Measurements from ENCODE around the gene SYTL2.

The SYTL2 gene

GRCh38 chr11:85726381-85726780 lies 84.6 kb downstream of the SYTL2 start:
- Histone ChIP-seq H3K36me3 (ENCODE audit: control insufficient read depth, insufficient read depth, low read length) (no peaks in the 10 kb centered on the region), H3K9ac (ENCODE audit: low read length) (no peak overlapping the region), H3K4me1 (ENCODE audit: control insufficient read depth, insufficient read depth, low read length) (peaks cover 7% of the 10 kb centered on the region), H3K9me3 (ENCODE audit: control insufficient read depth, low read length) (no peaks in the 10 kb centered on the region), H3K4me3 (ENCODE audit: low read length) (no peak overlapping the region), H3K27me3 (ENCODE audit: control insufficient read depth, insufficient read depth, low read length) (no peaks in the 10 kb centered on the region)

- no peaks in the 10 kb centered on the region for H3K36me3 ChIP-seq (ENCODE audit: control insufficient read depth, insufficient read depth, low read length)
- no peaks in the 10 kb centered on the region for H3K9me3 ChIP-seq (ENCODE audit: control insufficient read depth, low read length)
- no peak overlapping the region for H3K9ac ChIP-seq (ENCODE audit: low read length)
- no peaks in the 10 kb centered on the region for H3K27me3 ChIP-seq (ENCODE audit: control insufficient read depth, insufficient read depth, low read length)
- H3K4me1 ChIP-seq (ENCODE audit: control insufficient read depth, insufficient read depth, low read length): peaks cover 7% of the 10 kb centered on the region
- no peak overlapping the region for H3K4me3 ChIP-seq (ENCODE audit: low read length)
Observed at GRCh38 chr11:85725510-85726258, 85.3 kb downstream of the SYTL2 start.

- no peaks in the 10 kb centered on the region for H3K27me3 ChIP-seq (ENCODE audit: control insufficient read depth, insufficient read depth, low read length)
- no peak overlapping the region for H3K4me3 ChIP-seq (ENCODE audit: low read length)
- H3K36me3 ChIP-seq (ENCODE audit: control insufficient read depth, insufficient read depth, low read length): no peaks in the 10 kb centered on the region
- H3K9me3 ChIP-seq (ENCODE audit: control insufficient read depth, low read length): no peaks in the 10 kb centered on the region
- no peak overlapping the region for H3K9ac ChIP-seq (ENCODE audit: low read length)
- H3K4me1 ChIP-seq (ENCODE audit: control insufficient read depth, insufficient read depth, low read length): peaks cover 7% of the 10 kb centered on the region
Observed at GRCh38 chr11:85724748-85725465, 86.0 kb downstream of the SYTL2 start.

- Histone ChIP-seq H3K9ac (ENCODE audit: low read length) (no peak overlapping the region), H3K36me3 (ENCODE audit: control insufficient read depth, insufficient read depth, low read length) (no peaks in the 10 kb centered on the region), H3K4me3 (ENCODE audit: low read length) (no peak overlapping the region), H3K27me3 (ENCODE audit: control insufficient read depth, insufficient read depth, low read length) (no peaks in the 10 kb centered on the region), H3K9me3 (ENCODE audit: control insufficient read depth, low read length) (no peaks in the 10 kb centered on the region), H3K4me1 (ENCODE audit: control insufficient read depth, insufficient read depth, low read length) (peaks cover 7% of the 10 kb centered on the region)
Observed at GRCh38 chr11:85723088-85723487, 87.9 kb downstream of the SYTL2 start.

GRCh38 chr11:85721191-85721590 lies 89.8 kb downstream of the SYTL2 start:
- no peaks in the 10 kb centered on the region for H3K9me3 ChIP-seq (ENCODE audit: control insufficient read depth, low read length)
- H3K27me3 ChIP-seq (ENCODE audit: control insufficient read depth, insufficient read depth, low read length): no peaks in the 10 kb centered on the region
- no peak overlapping the region for H3K4me3 ChIP-seq (ENCODE audit: low read length)
- peaks cover under 1% of the 10 kb centered on the region for H3K4me1 ChIP-seq (ENCODE audit: control insufficient read depth, insufficient read depth, low read length)
- H3K9ac ChIP-seq (ENCODE audit: low read length): no peak overlapping the region
- H3K36me3 ChIP-seq (ENCODE audit: control insufficient read depth, insufficient read depth, low read length): peaks cover 5% of the 10 kb centered on the region

GRCh38 chr11:85718991-85719807 lies 91.7 kb downstream of the SYTL2 start:
- H3K36me3 ChIP-seq (ENCODE audit: control insufficient read depth, insufficient read depth, low read length): peaks cover 5% of the 10 kb centered on the region
- no peaks in the 10 kb centered on the region for H3K9me3 ChIP-seq (ENCODE audit: control insufficient read depth, low read length)
- no peak overlapping the region for H3K9ac ChIP-seq (ENCODE audit: low read length)
- H3K27me3 ChIP-seq (ENCODE audit: control insufficient read depth, insufficient read depth, low read length): no peaks in the 10 kb centered on the region
- no peak overlapping the region for H3K4me3 ChIP-seq (ENCODE audit: low read length)
- H3K4me1 ChIP-seq (ENCODE audit: control insufficient read depth, insufficient read depth, low read length): no peaks in the 10 kb centered on the region

- no peaks in the 10 kb centered on the region for H3K9me3 ChIP-seq (ENCODE audit: control insufficient read depth, low read length)
- no peaks in the 10 kb centered on the region for H3K27me3 ChIP-seq (ENCODE audit: control insufficient read depth, insufficient read depth, low read length)
- peaks cover 5% of the 10 kb centered on the region for H3K36me3 ChIP-seq (ENCODE audit: control insufficient read depth, insufficient read depth, low read length)
- H3K9ac ChIP-seq (ENCODE audit: low read length): no peak overlapping the region
- no peaks in the 10 kb centered on the region for H3K4me1 ChIP-seq (ENCODE audit: control insufficient read depth, insufficient read depth, low read length)
- H3K4me3 ChIP-seq (ENCODE audit: low read length): no peak overlapping the region
Observed at GRCh38 chr11:85718126-85718943, 92.6 kb downstream of the SYTL2 start.

GRCh38 chr11:85717429-85717828 lies 93.5 kb downstream of the SYTL2 start:
- H3K4me1 ChIP-seq (ENCODE audit: control insufficient read depth, insufficient read depth, low read length): no peaks in the 10 kb centered on the region
- no peak overlapping the region for H3K9ac ChIP-seq (ENCODE audit: low read length)
- peaks cover 5% of the 10 kb centered on the region for H3K36me3 ChIP-seq (ENCODE audit: control insufficient read depth, insufficient read depth, low read length)
- no peaks in the 10 kb centered on the region for H3K27me3 ChIP-seq (ENCODE audit: control insufficient read depth, insufficient read depth, low read length)
- no peaks in the 10 kb centered on the region for H3K9me3 ChIP-seq (ENCODE audit: control insufficient read depth, low read length)
- no peak overlapping the region for H3K4me3 ChIP-seq (ENCODE audit: low read length)

GRCh38 chr11:85712953-85713352 lies 98.0 kb downstream of the SYTL2 start:
- H3K36me3 ChIP-seq (ENCODE audit: control insufficient read depth, insufficient read depth, low read length): peaks cover 5% of the 10 kb centered on the region
- H3K9ac ChIP-seq (ENCODE audit: low read length): no peak overlapping the region
- H3K27me3 ChIP-seq (ENCODE audit: control insufficient read depth, insufficient read depth, low read length): no peaks in the 10 kb centered on the region
- H3K9me3 ChIP-seq (ENCODE audit: control insufficient read depth, low read length): no peaks in the 10 kb centered on the region
- no peak overlapping the region for H3K4me3 ChIP-seq (ENCODE audit: low read length)
- H3K4me1 ChIP-seq (ENCODE audit: control insufficient read depth, insufficient read depth, low read length): no peaks in the 10 kb centered on the region

GRCh38 chr11:85710917-85711316 lies 100.0 kb downstream of the SYTL2 start:
- Histone ChIP-seq H3K4me1 (ENCODE audit: control insufficient read depth, insufficient read depth, low read length) (no peaks in the 10 kb centered on the region), H3K9me3 (ENCODE audit: control insufficient read depth, low read length) (no peaks in the 10 kb centered on the region), H3K4me3 (ENCODE audit: low read length) (no peak overlapping the region), H3K27me3 (ENCODE audit: control insufficient read depth, insufficient read depth, low read length) (no peaks in the 10 kb centered on the region), H3K36me3 (ENCODE audit: control insufficient read depth, insufficient read depth, low read length) (no peaks in the 10 kb centered on the region), H3K9ac (ENCODE audit: low read length) (no peak overlapping the region)

GRCh38 chr11:85709941-85710702 lies 100.8 kb downstream of the SYTL2 start:
- Histone ChIP-seq H3K27me3 (ENCODE audit: control insufficient read depth, insufficient read depth, low read length) (no peaks in the 10 kb centered on the region), H3K9ac (ENCODE audit: low read length) (no peak overlapping the region), H3K9me3 (ENCODE audit: control insufficient read depth, low read length) (no peaks in the 10 kb centered on the region), H3K36me3 (ENCODE audit: control insufficient read depth, insufficient read depth, low read length) (no peaks in the 10 kb centered on the region), H3K4me1 (ENCODE audit: control insufficient read depth, insufficient read depth, low read length) (no peaks in the 10 kb centered on the region), H3K4me3 (ENCODE audit: low read length) (no peak overlapping the region)
